Adrenal gland (tissue), 12 donors: ENCODE results near the gene RBMS1. TPM values are rescaled to one million over a fixed set of nuclear protein-coding genes. Genes with fewer than 3 reads are reported as not detected.
A peak's percentile ranks its signal among the peaks of the same experiment; 100 is the strongest.

Experiments
- DNase-seq, 7 donors: peaks; one replicate each; pipeline ENCODE4 v3.0.0-alpha.2; 2019 to 2020
- H3K27ac ChIP-seq, 5 donors: fragments of 200-600 bp; sonication (generic) in 4 of 5; 1 replicate in 3 of 5; 2 replicates in 2 of 5; pipeline versions ENCODE4 v1.5.1 to v1.8.0; 2016 to 2020; ENCODE audit warnings: mild to moderate bottlenecking in 1 of 5
- H3K27me3 ChIP-seq: fragments of 200-600 bp; 2 replicates; pipeline ENCODE4 v1.8.0; 2021
- H3K36me3 ChIP-seq, 2 donors: fragments of 200-600 bp; replicated peaks in 1 of 2; 1 replicate in 1 of 2; 2 replicates in 1 of 2; pipeline versions ENCODE4 v1.5.1 to v1.8.0; 2018 to 2022
- H3K4me1 ChIP-seq, 2 donors: fragments of 200-600 bp; replicated peaks in 1 of 2; 1 replicate in 1 of 2; 2 replicates in 1 of 2; pipeline versions ENCODE4 v1.5.1 to v1.8.0; 2018 to 2021
- H3K4me3 ChIP-seq, 4 donors: fragments of 200-600 bp; sonication (generic) in 3 of 4; one replicate each; pipeline ENCODE4 v1.5.1; 2016 to 2018
- H3K9me3 ChIP-seq, 3 donors: fragments of 200-600 bp; sonication (generic) in 1 of 3; replicated peaks in 1 of 3; 1 replicate in 2 of 3; 2 replicates in 1 of 3; pipeline versions ENCODE4 v1.5.1 to v1.8.0; 2016 to 2021
- CTCF ChIP-seq, 6 experiments: fragments of 450-650 bp in 4 of 6; fragments of 200-600 bp in 2 of 6; sonication (generic) in 1 of 6; IDR thresholded peaks; 1 replicate in 5 of 6; 2 replicates in 1 of 6; pipeline versions ENCODE4 v1.5.1 to v1.8.0; 2016 to 2021; ENCODE audit warnings: antibody characterized with exemption in 6 of 6, mild to moderate bottlenecking in 2 of 6, moderate library complexity in 1 of 6
- POLR2A ChIP-seq, 2 donors: fragments of 450-650 bp; IDR thresholded peaks; one replicate each; pipeline ENCODE4 v1.6.1; 2017; ENCODE audit warnings: antibody characterized with exemption in 2 of 2, mild to moderate bottlenecking in 2 of 2, moderate library complexity in 1 of 2
- WGBS, 4 donors: extraction: QIAGEN DNeasy Blood & Tissue Kit in 2 of 4; methylation state at CpG; one replicate each; pipeline versions ENCODE4 v1.1.5 to v1.1.7; 2013 to 2017; 5-methylcytosine and 5-hydroxymethylcytosine counted together
- intact Hi-C, 2 donors: fragments of 100-400 bp; cut with DNase I; formaldehyde crosslinking; loops; one replicate each; pipeline versions ENCODE4 v1.14.1 to v1.15.0; 2022 to 2023
- polyA plus RNA-seq, 3 donors: library from polyadenylated mRNA; stranded (reverse); fragments of 200-250 nt in 2 of 3; fragments of 350-450 nt in 1 of 3; fragmentation: Illumina TruSeq in 1 of 3; extraction: RNeasy Lipid Tissue Mini Kit (QIAGEN cat#74804) in 1 of 3; gene quantifications; one replicate each; pipeline ENCODE4 v1.2.3, GENCODE V29; 2013 to 2014
- total RNA-seq, 9 donors: library from RNA; depleted of rRNA in 4 of 9; stranded (reverse); fragments of >200 nt in 4 of 9; fragments of 120-200 nt in 1 of 9; fragmentation: NEBNext Ultra II Directional in 1 of 9; extraction: Animal tissue kit (Norgen Biotek cat#: 25700) in 1 of 9; gene quantifications; one replicate each; pipeline versions ENCODE4 v1.1.0 to v1.2.4, GENCODE V29; 2013 to 2023
- donor health status: healthy with polysubstance abuse.
- donor health status: Bipolar disorder and iron deficiency.
- donor health status: DM: yes; HTN: yes; CAD: no.
- donor health status: DM: no; HTN: no; CAD: no.
- donor health status: DM: no; HTN: no; CAD: no.
- donor health status: DM: yes; HTN: yes; CAD: no.

RBMS1 gene
- total and polyA plus RNA-seq, 12 donors, result 24.2 to 62.1 (median 37.1) TPM

GRCh38 chr2:160434254-160434948, 59.2 kb downstream of the RBMS1 start:
- 66 to 76% (median 69%) methylated on average over 3 of the region's 3 CpGs for WGBS, 4 donors
- H3K36me3 ChIP-seq, result no peaks in the 10 kb centered on the region
- no peak for TF ChIP-seq POLR2A (IDR thresholded peaks at IDR 0.05)
- TF ChIP-seq CTCF (IDR thresholded peaks at IDR 0.05), result no peak
- peaks cover 0 to 29% of the 10 kb centered on the region in 2 donors for H3K4me1 ChIP-seq
- no peaks in the 10 kb centered on the region for H3K9me3 ChIP-seq
- no peaks in the 10 kb centered on the region for H3K27me3 ChIP-seq
- intact Hi-C loops, result no loop called here
- no peak overlapping the region for H3K4me3 ChIP-seq
- no peak for DNase-seq
- H3K27ac ChIP-seq, result peak overlapping the region in 1 of 5 donors; percentile 2

- Histone ChIP-seq H3K4me3 (no peak overlapping the region), H3K27ac (peak overlapping the region in 1 of 5 donors; percentile 2), H3K36me3 (no peaks in the 10 kb centered on the region), H3K9me3 (no peaks in the 10 kb centered on the region), H3K27me3 (no peaks in the 10 kb centered on the region), H3K4me1 (peaks cover 0 to 37% of the 10 kb centered on the region in 2 donors)
- DNase-seq, result no peak
- WGBS, 4 donors, result 57 to 68% (median 67%) methylated on average over 4 of the region's 4 CpGs
- TF ChIP-seq CTCF (IDR thresholded peaks at IDR 0.05) (no peak), POLR2A (IDR thresholded peaks at IDR 0.05) (no peak)
- intact Hi-C loops, result no loop called here
Measured at GRCh38 chr2:160433466-160434140, 60.0 kb downstream of the RBMS1 start.

DNA sequence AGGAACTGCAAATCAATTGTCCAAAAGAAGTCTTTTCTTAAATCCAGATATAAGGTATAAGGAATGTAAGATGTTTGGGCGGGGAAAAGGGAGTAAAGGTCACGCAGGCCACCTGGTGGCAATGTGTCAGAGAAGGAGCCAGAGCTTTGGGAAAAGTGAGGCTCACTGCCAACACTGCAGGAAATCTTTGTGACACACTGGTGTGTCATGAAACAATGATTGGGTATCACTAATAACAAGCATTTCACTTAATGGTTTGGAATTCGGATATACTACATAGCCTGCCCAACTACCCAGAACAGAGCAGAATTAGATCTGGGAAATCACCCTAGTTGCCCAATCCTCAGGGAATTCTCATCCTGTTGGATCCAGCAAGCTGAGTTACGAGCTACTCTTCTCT, 61.0 kb downstream of the RBMS1 start:
- WGBS, 4 donors, result 89 to 96% (median 93%) methylated on average over 4 of the region's 4 CpGs
- Histone ChIP-seq H3K27me3 (no peaks in the 10 kb centered on the region), H3K4me1 (peaks cover 0 to 43% of the 10 kb centered on the region in 2 donors), H3K9me3 (no peaks in the 10 kb centered on the region), H3K27ac (no peak overlapping the region), H3K4me3 (no peak overlapping the region), H3K36me3 (no peaks in the 10 kb centered on the region)
- peak in 1 of 7 donors; percentile 13 for DNase-seq
- TF ChIP-seq CTCF (IDR thresholded peaks at IDR 0.05) (no peak), POLR2A (IDR thresholded peaks at IDR 0.05) (no peak)
- intact Hi-C loops, result no loop called here

GRCh38 chr2:160431441-160431840, 62.2 kb downstream of the RBMS1 start:
- TF ChIP-seq POLR2A (IDR thresholded peaks at IDR 0.05) (no peak), CTCF (IDR thresholded peaks at IDR 0.05) (no peak)
- no peak overlapping the region for H3K4me3 ChIP-seq
- H3K4me1 ChIP-seq, result peaks cover 0 to 52% of the 10 kb centered on the region in 2 donors
- no peak overlapping the region for H3K27ac ChIP-seq
- intact Hi-C loops, result no loop called here
- no peaks in the 10 kb centered on the region for H3K36me3 ChIP-seq
- H3K9me3 ChIP-seq, result no peaks in the 10 kb centered on the region
- no peaks in the 10 kb centered on the region for H3K27me3 ChIP-seq
- WGBS, 4 donors, result 93 to 98% (median 96%) methylated on average over 1 of the region's 1 CpG
- DNase-seq, result no peak
